Subcutaneous adipose tissue (tissue), 4 donors: ENCODE results near the gene PITPNC1. TPM values are rescaled to one million over a fixed set of nuclear protein-coding genes. Genes with fewer than 3 reads are reported as not detected.

Experiments used
- total RNA-seq, 4 donors: library from RNA; depleted of rRNA; stranded (reverse); fragments of >200 nt; gene quantifications; one replicate each; pipeline ENCODE4 v1.1.0, GENCODE V29; 2016
- TF ChIP-seq, protein P1 (sequence below): fragments of 450-650 bp; IDR thresholded peaks from one replicate; pipeline ENCODE4 v1.5.1; 2016; ENCODE audit warnings: low read depth, mild to moderate bottlenecking, control low read depth, antibody characterized with exemption, moderate library complexity

Gene PITPNC1
- total RNA-seq, 4 donors from 2014 or later: 12.1 to 26.8 (median 18.2) TPM

DNA sequence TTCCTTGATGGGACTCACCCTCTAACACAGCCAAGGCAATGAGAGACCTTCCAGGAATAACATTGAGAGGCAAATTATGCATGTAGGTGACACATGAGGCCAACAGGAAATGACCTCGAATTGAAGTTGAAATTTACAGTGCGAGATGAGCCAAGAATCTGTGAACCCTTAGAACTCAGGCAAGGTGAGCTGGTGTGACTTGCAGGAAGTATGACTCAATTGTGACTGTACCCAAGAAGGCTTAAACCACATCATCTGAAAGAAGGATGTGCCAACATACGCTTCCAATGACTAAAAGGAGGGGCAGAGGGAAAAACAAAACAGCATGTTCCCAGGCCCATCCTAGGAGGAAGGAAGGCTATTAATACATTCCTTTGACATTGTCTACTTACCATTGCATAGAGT lies 44.8 kb downstream of the PITPNC1 start:
- TF ChIP-seq, protein P1, sequence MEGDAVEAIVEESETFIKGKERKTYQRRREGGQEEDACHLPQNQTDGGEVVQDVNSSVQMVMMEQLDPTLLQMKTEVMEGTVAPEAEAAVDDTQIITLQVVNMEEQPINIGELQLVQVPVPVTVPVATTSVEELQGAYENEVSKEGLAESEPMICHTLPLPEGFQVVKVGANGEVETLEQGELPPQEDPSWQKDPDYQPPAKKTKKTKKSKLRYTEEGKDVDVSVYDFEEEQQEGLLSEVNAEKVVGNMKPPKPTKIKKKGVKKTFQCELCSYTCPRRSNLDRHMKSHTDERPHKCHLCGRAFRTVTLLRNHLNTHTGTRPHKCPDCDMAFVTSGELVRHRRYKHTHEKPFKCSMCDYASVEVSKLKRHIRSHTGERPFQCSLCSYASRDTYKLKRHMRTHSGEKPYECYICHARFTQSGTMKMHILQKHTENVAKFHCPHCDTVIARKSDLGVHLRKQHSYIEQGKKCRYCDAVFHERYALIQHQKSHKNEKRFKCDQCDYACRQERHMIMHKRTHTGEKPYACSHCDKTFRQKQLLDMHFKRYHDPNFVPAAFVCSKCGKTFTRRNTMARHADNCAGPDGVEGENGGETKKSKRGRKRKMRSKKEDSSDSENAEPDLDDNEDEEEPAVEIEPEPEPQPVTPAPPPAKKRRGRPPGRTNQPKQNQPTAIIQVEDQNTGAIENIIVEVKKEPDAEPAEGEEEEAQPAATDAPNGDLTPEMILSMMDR: no peak

DNA sequence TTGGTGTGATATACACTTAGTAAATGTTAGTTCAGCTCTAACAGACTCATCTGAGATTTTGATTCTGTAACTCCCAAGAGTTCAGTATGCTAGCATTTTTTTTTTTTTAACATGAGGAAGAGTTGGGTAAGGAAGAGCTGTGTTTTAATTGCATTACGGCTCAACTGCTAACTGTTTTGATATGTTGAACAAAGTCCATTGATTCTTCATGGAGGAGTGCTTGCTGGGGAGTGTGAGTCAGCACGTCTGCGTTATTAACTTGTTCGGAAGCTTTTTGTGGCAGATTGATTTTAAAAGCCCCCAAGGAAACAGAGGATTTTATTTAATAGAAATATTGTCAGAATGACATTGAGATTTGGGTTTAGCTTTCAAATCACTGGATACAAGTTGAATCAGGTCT lies 45.8 kb downstream of the PITPNC1 start:
- TF ChIP-seq, protein P1: no peak

DNA sequence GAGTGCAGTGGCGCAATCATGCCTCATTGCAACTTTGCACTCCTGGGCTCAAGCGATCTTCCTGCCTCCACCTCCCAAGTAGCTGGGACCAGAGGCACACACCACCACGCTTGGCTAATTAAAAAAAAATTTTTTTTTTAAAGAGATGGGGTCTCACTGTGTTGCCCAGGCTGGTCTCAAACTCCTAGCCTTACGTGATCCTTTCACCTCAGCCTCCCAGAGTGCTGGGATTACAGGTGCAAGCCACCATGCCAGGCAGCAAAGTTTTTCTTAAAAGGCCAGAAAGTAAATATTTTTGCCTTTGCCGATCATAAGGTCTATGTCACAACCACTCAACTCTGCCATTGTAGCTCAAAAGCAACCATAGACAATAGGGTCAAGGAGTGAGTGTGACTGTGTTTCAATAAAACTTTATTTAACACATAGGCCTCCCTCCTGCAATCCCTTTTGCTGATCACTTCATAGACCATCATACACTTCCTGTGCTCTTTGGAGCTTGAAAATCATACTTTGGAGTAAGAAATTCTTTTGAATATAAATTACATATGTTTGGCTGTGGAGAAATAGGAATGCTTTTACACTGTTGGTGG lies 48.6 kb downstream of the PITPNC1 start:
- TF ChIP-seq, protein P1: no peak

DNA sequence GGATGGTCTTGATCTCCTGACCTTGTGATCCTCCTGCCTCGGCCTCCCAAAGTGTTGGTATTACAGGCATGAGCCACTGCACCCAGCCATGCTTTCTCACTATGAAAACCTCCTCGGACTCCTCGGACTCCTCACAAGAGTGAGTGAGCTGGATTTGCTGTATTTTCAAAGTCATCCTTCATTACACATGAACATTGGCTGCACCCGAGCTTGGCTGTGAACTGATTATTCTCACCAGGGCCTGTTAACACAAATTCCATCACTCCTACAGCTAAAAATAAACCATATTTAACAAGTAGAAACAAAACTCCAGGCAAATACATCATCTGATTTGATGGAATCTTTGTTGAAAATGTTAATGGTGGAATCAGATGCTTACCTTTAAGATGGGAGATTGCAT lies 50.3 kb downstream of the PITPNC1 start:
- TF ChIP-seq, protein P1: no peak

DNA sequence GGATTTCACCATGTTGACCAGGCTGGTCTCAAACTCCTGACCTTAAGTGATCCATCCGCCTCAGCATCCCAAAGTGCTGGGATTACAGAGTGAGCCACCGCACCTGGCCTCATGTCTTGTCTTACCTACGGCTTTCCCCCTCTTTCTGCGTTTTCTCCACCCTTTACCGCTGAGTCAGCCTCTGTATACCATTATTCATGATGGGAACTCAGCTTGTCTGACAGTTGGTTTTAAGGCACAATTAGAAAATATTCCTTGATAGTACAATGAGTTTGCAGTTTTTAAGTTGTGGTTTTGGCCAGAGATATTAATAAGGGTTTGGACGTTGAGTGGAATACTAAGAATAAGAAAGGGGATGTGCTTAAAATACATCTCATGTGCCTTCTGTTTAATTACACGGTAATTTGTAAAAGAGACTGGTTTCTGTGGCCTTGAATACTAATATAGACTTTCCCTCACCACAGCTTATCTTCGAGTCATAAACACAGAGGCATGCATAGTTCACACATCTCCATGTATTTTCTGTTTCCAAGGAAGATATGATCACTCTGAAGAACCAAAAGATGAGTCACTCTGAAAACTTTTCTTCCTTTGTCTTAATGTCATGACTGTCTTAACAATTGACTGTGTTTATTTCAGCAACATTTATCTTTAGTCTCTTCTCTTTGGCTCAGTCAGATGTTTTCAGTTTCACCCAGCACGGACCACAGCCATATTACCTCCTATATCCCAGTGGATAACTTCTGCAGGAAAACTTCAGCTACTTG lies 54.4 kb downstream of the PITPNC1 start:
- TF ChIP-seq, protein P1: no peak

DNA sequence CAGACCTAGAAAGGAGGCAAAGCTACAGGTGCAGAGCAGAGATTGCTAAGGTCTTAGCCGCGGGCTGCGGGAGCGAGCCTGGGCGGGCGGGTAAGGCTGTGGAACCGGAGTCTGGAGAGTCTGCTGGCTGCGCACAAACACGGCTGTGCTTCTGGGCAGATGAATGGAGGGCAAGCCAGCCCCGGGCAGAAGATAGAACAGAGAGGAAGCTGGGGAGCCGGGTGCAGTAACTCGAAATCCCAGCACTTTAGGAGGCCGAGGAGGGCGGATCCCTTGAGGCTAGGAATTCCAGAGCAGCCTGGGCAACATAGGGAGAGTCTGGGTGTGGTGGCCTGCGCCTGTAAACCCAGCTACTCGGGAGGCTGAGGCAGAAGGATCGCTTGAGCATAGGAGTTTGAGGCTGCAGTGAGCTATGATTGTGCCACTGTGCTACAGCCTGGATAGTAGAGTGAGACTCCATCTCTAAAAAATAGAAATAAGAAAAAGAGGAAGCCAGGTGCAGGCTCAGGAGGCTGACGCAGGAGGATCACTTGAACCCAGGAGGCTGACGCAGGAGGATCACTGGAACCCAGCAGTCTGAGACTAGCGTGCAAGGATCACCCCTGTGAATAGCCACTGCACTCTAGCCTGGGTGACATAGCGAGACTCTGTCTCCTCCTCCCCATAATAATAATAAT lies 56.3 kb downstream of the PITPNC1 start:
- TF ChIP-seq, protein P1: no peak

DNA sequence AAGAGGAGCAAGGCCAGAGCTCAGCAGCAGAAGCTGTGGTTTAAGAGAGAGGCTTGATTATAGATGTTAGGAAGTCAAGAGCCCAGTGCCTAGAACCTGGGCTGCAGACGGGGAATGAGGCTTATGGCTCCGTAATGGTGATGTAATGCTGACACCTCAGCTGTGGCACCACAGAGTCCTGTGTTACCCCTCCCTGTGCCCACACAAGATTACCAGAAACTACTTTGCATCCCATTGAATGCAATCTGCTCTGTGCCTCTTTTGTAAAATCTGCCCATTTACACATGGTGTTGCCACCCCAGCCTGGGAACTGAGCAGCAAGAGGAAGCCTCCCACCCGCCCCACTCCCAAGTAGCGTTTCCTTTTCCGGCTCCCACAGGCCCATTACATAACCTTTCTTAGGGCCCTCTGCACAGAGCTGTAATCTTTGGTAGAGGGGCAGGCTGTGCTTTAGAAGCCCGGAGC lies 57.0 kb downstream of the PITPNC1 start:
- TF ChIP-seq, protein P1: no peak
